Left ventricle myocardium inferior (tissue), 1 donor: ENCODE data around the gene BAHCC1. TPM values are rescaled to one million over a fixed set of nuclear protein-coding genes. Genes with fewer than 3 reads are reported as not detected.

Experiments used
- DNase-seq: peaks from one replicate; pipeline ENCODE4 v3.0.0-alpha.2; 2020
- H3K27ac ChIP-seq: fragments of 200-600 bp; replicated peaks from 2 replicates; pipeline ENCODE4 v1.8.0; 2021
- H3K27me3 ChIP-seq: fragments of 200-600 bp; 2 replicates; pipeline ENCODE4 v1.8.0; 2021; ENCODE audit warnings: low read depth
- H3K36me3 ChIP-seq: fragments of 200-600 bp; 2 replicates; pipeline ENCODE4 v1.8.0; 2021
- H3K4me1 ChIP-seq: fragments of 200-600 bp; 2 replicates; pipeline ENCODE4 v1.8.0; 2021
- H3K4me3 ChIP-seq: fragments of 200-600 bp; 2 replicates; pipeline ENCODE4 v1.8.0; 2021; ENCODE audit warnings: mild to moderate bottlenecking, moderate library complexity
- H3K9me3 ChIP-seq: fragments of 200-600 bp; replicated peaks from 2 replicates; pipeline ENCODE4 v1.8.0; 2021
- intact Hi-C: fragments of 100-400 bp; cut with micrococcal nuclease; formaldehyde crosslinking; loops from one replicate; pipeline ENCODE4 v1.11.0; 2022
- total RNA-seq: library from RNA; stranded (reverse); fragmentation: NEBNext Ultra II Directional; extraction: Animal tissue kit (Norgen Biotek cat#: 25700); gene quantifications from one replicate; pipeline ENCODE4 v1.2.1, GENCODE V29; 2021
- TF ChIP-seq, protein P1 (sequence below): fragments of 200-600 bp; IDR thresholded peaks from 2 replicates; pipeline ENCODE4 v1.8.0; 2021; ENCODE audit warnings: antibody characterized with exemption, mild to moderate bottlenecking, borderline replicate concordance
- donor health status: DM: no; HTN: yes; CAD: no; lungs with severe emphysema.

BAHCC1 gene
- total RNA-seq, 1 donor from 2014 or later, result 7.3 TPM

DNA sequence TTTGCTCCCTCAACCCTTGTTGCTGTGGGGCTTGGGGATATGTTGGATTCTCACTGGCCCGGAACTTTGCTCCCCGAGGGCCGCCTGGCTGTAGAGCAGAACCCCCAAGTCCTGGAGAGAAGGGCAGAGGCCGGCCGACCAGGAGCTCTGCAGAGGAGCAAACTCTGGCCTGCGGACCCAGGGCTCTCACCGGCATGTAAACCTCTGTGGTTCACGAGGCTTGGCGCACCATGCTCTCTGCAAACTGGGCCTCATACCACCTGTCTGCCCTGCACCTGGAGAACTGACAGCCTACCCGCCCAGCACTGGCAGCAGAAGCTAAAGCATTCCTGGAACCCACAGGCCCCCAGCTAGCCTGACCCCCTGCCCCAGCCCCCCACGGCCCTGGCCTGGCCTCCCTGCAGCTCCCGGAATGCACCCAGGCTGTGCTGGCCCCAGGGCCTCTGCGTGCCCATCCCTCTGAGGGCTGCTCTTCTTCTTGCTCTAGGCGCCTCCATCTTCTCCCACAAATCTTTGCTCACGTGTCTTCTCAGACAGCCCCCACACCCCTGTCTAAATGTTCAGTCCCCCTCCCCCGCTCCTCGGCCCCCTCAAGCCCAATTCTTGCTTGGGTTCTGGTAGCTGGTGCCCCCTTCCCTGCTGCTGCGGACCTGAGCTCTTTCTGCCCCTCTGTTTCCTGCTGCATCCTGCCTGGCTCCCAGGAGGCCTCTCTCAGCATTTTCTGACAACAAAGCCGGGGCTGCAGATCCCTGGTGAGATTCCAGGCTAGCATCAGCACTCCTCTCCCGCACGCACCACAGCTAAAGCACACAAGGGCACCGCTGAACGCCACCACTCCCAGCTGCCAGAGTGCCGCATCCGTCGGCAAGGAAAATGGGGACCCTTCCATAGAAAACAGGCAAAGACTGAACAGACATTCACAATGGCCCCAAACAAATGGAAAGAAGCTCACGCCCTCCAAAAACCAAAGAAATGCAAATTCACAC is 94.0 kb downstream of the BAHCC1 start:
- no peak for DNase-seq
- peaks cover 34% of the 10 kb centered on the region for H3K4me1 ChIP-seq
- H3K27me3 ChIP-seq, result peaks cover 7% of the 10 kb centered on the region
- H3K27ac ChIP-seq, result peak overlapping the region; percentile 93
- no peaks in the 10 kb centered on the region for H3K36me3 ChIP-seq
- intact Hi-C loops, result no loop called here
- H3K9me3 ChIP-seq, result no peaks in the 10 kb centered on the region
- H3K4me3 ChIP-seq, result peak overlapping the region; percentile 84
- TF ChIP-seq, protein P1, sequence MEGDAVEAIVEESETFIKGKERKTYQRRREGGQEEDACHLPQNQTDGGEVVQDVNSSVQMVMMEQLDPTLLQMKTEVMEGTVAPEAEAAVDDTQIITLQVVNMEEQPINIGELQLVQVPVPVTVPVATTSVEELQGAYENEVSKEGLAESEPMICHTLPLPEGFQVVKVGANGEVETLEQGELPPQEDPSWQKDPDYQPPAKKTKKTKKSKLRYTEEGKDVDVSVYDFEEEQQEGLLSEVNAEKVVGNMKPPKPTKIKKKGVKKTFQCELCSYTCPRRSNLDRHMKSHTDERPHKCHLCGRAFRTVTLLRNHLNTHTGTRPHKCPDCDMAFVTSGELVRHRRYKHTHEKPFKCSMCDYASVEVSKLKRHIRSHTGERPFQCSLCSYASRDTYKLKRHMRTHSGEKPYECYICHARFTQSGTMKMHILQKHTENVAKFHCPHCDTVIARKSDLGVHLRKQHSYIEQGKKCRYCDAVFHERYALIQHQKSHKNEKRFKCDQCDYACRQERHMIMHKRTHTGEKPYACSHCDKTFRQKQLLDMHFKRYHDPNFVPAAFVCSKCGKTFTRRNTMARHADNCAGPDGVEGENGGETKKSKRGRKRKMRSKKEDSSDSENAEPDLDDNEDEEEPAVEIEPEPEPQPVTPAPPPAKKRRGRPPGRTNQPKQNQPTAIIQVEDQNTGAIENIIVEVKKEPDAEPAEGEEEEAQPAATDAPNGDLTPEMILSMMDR, result no peak

- intact Hi-C loops, result no loop called here
- no peak overlapping the region for H3K27ac ChIP-seq
- TF ChIP-seq, protein P1, result no peak
- no peaks in the 10 kb centered on the region for H3K9me3 ChIP-seq
- DNase-seq, result no peak
- peaks cover 28% of the 10 kb centered on the region for H3K4me1 ChIP-seq
- peaks cover 14% of the 10 kb centered on the region for H3K27me3 ChIP-seq
- no peak overlapping the region for H3K4me3 ChIP-seq
- H3K36me3 ChIP-seq, result no peaks in the 10 kb centered on the region
Measured at GRCh38 chr17:81489998-81490992, 95.0 kb downstream of the BAHCC1 start.

DNA sequence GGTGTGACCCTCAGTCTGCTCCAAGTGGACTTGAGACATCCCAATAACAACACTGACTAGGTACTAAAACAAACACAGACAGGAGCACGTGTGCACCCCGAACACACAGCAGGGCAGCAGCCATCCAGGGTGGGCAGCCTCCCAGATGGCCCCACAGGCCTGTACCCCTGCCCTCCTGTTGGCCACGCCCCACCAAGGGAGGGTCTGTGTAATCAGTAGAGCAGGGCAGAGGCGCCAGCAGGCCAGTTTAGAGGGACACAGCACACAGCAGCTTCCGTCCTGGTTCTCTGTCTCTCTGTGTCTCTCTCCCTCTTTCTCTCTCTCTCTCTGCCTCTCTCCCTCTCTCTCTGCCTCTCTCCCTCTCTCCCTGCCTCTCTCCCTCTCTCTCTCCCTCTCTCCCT is 95.9 kb downstream of the BAHCC1 start:
- Histone ChIP-seq H3K4me3 (no peak overlapping the region), H3K27ac (no peak overlapping the region), H3K36me3 (no peaks in the 10 kb centered on the region), H3K27me3 (peaks cover 14% of the 10 kb centered on the region), H3K4me1 (peaks cover 28% of the 10 kb centered on the region), H3K9me3 (no peaks in the 10 kb centered on the region)
- intact Hi-C loops, result no loop called here
- TF ChIP-seq, protein P1, result no peak
- DNase-seq, result no peak

- Histone ChIP-seq H3K9me3 (no peaks in the 10 kb centered on the region), H3K36me3 (no peaks in the 10 kb centered on the region), H3K4me1 (peaks cover 28% of the 10 kb centered on the region), H3K27ac (no peak overlapping the region), H3K4me3 (no peak overlapping the region), H3K27me3 (peaks cover 14% of the 10 kb centered on the region)
- TF ChIP-seq, protein P1, result no peak
- intact Hi-C loops, result no loop called here
- no peak for DNase-seq
Measured at GRCh38 chr17:81491761-81492160, 96.5 kb downstream of the BAHCC1 start.

GRCh38 chr17:81492202-81492601 is 96.9 kb downstream of the BAHCC1 start:
- H3K36me3 ChIP-seq, result no peaks in the 10 kb centered on the region
- H3K27me3 ChIP-seq, result peaks cover 14% of the 10 kb centered on the region
- no peak for DNase-seq
- TF ChIP-seq, protein P1, result no peak
- H3K9me3 ChIP-seq, result no peaks in the 10 kb centered on the region
- H3K4me1 ChIP-seq, result peaks cover 25% of the 10 kb centered on the region
- H3K27ac ChIP-seq, result no peak overlapping the region
- intact Hi-C loops, result no loop called here
- H3K4me3 ChIP-seq, result no peak overlapping the region
